ENCODE data around the gene ENOX1. TPM values are rescaled to one million over a fixed set of nuclear protein-coding genes. Genes with fewer than 3 reads are reported as not detected.

ENOX1 gene
- total and polyA plus RNA-seq, 2 donors (not counting 3 experiments of a cell fraction or from before 2014, with no cell fraction given), result 0.17 to 0.97 TPM

GRCh38 chr13:43166644-43167457, 619.9 kb downstream of the ENOX1 start:
- no peaks in the 10 kb centered on the region for H3K79me2 ChIP-seq (ENCODE audit: control insufficient read depth, insufficient read depth, low read length)
- no peaks in the 10 kb centered on the region for H3K9me3 ChIP-seq (replicated peaks; ENCODE audit: control insufficient read depth, insufficient read depth, low read length)
- dilution Hi-C loops (cut with MboI; ENCODE audit: extremely low pct_ligation_motif_present, low sequenced_read_pairs) (no loop called here), intact Hi-C loops (cut with micrococcal nuclease) (no loop called here)
- no peak overlapping the region for H3K27ac ChIP-seq (ENCODE audit: insufficient read depth, low read depth, low read length)
- POLR2A ChIA-PET, result interaction anchor here (0.6 kb wide), 1 partner anchor 47 kb away, joined by 4 read pairs; no protein-coding TSS in a partner anchor
- TF ChIP-seq MAX (IDR thresholded peaks at IDR 0.05; ENCODE audit: insufficient read depth, insufficient read length) (no peak), POLR2AphosphoS5 (IDR thresholded peaks at IDR 0.05; ENCODE audit: insufficient read depth, low read depth, low read length) (no peak), JUN (IDR thresholded peaks at IDR 0.05; ENCODE audit: borderline replicate concordance, insufficient read depth, insufficient read length, low read depth) (no peak), GATA2 (IDR thresholded peaks at IDR 0.05; ENCODE audit: insufficient read depth, insufficient read length, low read depth, low read length) (no peak), EZH2 (IDR thresholded peaks at IDR 0.05; ENCODE audit: borderline replicate concordance, low read depth, low read length, severe bottlenecking) (no peak), FOS (IDR thresholded peaks at IDR 0.05; ENCODE audit: borderline replicate concordance, insufficient read depth, low read length) (no peak), CTCF (IDR thresholded peaks at IDR 0.05; ENCODE audit: extremely low read depth in 1 of 2, insufficient read depth in 1 of 2, low read depth in 1 of 2, low read length in 2 of 2) (no peak), POLR2A (IDR thresholded peaks at IDR 0.05; ENCODE audit: low read depth, low read length) (no peak), MYC (IDR thresholded peaks at IDR 0.05; ENCODE audit: low read depth, low read length) (no peak)
- no peak overlapping the region for H3K9ac ChIP-seq (replicated peaks; ENCODE audit: extremely low read depth, insufficient read depth, low read length)
- H2AFZ ChIP-seq (ENCODE audit: low read depth, low read length), result no peak overlapping the region
- H3K4me2 ChIP-seq (ENCODE audit: insufficient read depth, low read length), result no peak overlapping the region
- no peaks in the 10 kb centered on the region for H3K27me3 ChIP-seq (ENCODE audit: control insufficient read depth in 2 of 2, insufficient read depth in 2 of 2, low read length in 2 of 2)
- H3K4me3 ChIP-seq (replicated peaks in 1 of 3; ENCODE audit: insufficient read depth in 1 of 3, low read depth in 1 of 3, low read length in 3 of 3), result no peak overlapping the region
- CTCF ChIA-PET, result interaction anchor here (1.5 kb wide), 1 partner anchor 11 kb away, joined by 4 read pairs; no protein-coding TSS in a partner anchor
- DNase-seq (ENCODE audit: low read depth, low spot score) (no peak), FAIRE-seq (no peak)
- no peaks in the 10 kb centered on the region for H3K4me1 ChIP-seq (ENCODE audit: control insufficient read depth, extremely low read depth, insufficient read depth, low read length)
- no peaks in the 10 kb centered on the region for H3K36me3 ChIP-seq (ENCODE audit: control insufficient read depth in 2 of 2, extremely low read depth in 1 of 2, insufficient read depth in 2 of 2, low read length in 2 of 2)
- no TSS peak for BruUV-seq (replicated peaks)
- no peaks in the 10 kb centered on the region for H3K9me1 ChIP-seq (replicated peaks; ENCODE audit: control insufficient read depth, extremely low read depth, insufficient read depth, low read length)
- H4K20me1 ChIP-seq (replicated peaks; ENCODE audit: control insufficient read depth, extremely low read depth, insufficient read depth, low read length), result no peaks in the 10 kb centered on the region

Small RNAs within 50 kb of the gene (small RNA-seq; reads per million reads assigned to genes)
- gene AL162713.1 (ENCODE audit: insufficient read depth, insufficient read length, low read depth, low replicate concordance), result not detected

Other genes starting within 250 kb of the ENOX1 start
- 5.1 and 7.5 TPM in 2 replicates for gene CCDC122, start 92.8 kb upstream of the ENOX1 start, total RNA-seq
- gene CCDC122, start 92.8 kb upstream of the ENOX1 start, polyA plus RNA-seq, result 0.41 and 0.57 TPM in 2 replicates
- 3.8 and 4.0 TPM in 2 replicates for gene LACC1, start 92.9 kb upstream of the ENOX1 start, total RNA-seq
- gene LACC1, start 92.9 kb upstream of the ENOX1 start, polyA plus RNA-seq, result 1.2 and 1.3 TPM in 2 replicates